Limb (tissue), 2 donors: ENCODE results near the gene CTNNA3.
"Not testable (repeated sequence)": the region's sequence is repeated elsewhere in the genome, so short reads cannot be mapped to it uniquely, and the experiment has no call there.

Experiments
- DNase-seq, 2 donors: peaks; one replicate each; pipeline ENCODE4 v3.0.0-alpha.2; 2016; ENCODE audit errors: extremely low spot score in 2 of 2

Gene CTNNA3

DNA sequence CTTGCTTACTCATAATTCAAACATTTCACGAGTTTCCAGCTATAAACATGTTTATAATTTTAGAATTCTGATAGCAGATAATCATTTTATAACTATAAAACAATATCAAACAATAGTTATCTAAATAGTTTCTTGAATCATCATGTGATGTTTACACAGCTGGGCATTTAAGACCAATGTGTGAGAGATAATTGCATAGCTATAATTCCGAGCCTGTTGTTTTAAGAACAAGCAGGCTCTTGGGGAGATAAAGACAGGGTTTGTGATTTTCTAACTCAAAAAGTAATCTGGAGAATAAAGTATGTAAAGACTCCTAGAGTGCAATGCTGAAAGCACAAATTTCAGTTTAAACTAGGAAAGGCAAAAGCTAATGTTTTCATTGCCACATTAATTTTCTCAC lies 439.0 kb downstream of the CTNNA3 start:
- no peak for DNase-seq

DNA sequence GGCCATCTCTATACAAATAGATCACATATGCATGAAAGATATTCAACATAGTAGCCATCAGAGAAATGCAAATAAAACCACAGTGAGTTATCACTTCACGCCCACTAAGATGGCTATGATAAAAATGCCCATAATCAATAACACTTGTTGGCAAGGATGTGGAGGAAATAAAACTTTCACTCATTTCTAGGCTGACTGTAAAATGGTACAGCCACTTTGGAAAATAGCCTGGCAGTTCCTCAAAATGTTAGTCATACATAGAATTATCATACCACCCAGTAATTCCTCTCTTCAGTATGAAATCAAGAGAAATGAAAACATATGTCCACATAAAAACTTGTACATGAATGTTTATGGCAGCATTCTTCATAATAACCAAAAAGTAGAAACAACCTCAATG lies 445.3 kb downstream of the CTNNA3 start:
- DNase-seq: peak in 1 of 2 donors; percentile 11

GRCh38 chr10:67246066-67246555 lies 449.9 kb downstream of the CTNNA3 start:
- DNase-seq: no peak

- no peak for DNase-seq
These were observed 453.5 kb downstream of the CTNNA3 start for GRCh38 chr10:67242528-67242927.

GRCh38 chr10:67241451-67241850 lies 454.5 kb downstream of the CTNNA3 start:
- DNase-seq: no peak

GRCh38 chr10:67239864-67240497 lies 456.0 kb downstream of the CTNNA3 start:
- DNase-seq: no peak

GRCh38 chr10:67230680-67231500 lies 465.1 kb downstream of the CTNNA3 start:
- not testable (repeated sequence) for DNase-seq

GRCh38 chr10:67225226-67225625 lies 470.8 kb downstream of the CTNNA3 start:
- no peak for DNase-seq

- no peak for DNase-seq
These were observed 471.4 kb downstream of the CTNNA3 start for GRCh38 chr10:67224553-67224952.

GRCh38 chr10:67222934-67223333 lies 473.1 kb downstream of the CTNNA3 start:
- no peak for DNase-seq

GRCh38 chr10:67221939-67222494 lies 474.0 kb downstream of the CTNNA3 start:
- no peak for DNase-seq

GRCh38 chr10:67211680-67212079 lies 484.3 kb downstream of the CTNNA3 start:
- DNase-seq: no peak

DNA sequence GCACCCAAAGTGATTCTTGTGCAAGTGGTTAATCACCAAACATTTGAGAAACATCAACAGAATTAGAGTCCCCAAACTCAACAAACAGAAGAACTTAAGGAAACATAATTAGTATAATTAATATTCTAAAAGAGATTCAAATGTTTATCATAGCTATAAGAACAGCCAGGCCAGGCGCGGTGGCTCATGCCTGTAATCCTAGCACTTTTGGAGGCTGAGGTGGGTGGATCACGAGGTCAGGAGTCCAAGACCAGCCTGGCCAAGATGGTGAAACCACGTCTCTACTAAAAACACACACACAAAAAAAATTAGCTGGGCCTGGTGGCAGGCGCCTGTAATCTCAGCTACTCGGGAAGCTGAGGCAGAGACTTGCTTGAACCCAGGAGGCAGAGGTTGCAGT lies 488.1 kb downstream of the CTNNA3 start:
- not testable (repeated sequence) for DNase-seq

DNA sequence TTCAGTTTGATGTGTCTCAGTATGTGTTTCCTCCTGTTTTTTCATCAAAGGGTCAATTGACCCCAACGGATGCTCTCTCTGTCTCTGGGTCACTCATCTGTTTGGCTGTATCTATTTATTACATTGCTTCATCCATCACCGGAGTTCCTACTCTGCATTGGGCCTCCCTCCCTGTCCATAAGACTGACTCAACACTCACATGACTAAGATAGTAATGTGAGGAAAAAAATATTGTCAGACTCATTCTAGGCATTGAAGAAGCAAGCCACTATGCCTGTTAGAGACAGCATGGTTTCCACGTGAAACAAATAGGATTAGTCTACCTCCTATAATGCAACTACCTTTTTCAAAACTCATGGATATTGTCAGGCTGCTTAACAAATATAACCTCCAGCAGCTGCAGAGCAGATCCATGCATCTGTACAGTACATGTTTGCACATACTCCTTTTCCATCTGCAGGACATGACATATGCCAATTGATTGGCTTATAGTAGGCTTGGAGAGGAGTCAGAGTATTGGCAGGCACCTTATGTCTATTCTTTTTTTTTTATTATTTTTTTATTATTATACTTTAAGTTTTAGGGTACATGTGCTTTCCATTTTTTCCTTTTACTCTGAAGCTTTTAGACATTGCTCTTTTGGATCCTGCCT lies 495.0 kb downstream of the CTNNA3 start:
- no peak for DNase-seq

DNA sequence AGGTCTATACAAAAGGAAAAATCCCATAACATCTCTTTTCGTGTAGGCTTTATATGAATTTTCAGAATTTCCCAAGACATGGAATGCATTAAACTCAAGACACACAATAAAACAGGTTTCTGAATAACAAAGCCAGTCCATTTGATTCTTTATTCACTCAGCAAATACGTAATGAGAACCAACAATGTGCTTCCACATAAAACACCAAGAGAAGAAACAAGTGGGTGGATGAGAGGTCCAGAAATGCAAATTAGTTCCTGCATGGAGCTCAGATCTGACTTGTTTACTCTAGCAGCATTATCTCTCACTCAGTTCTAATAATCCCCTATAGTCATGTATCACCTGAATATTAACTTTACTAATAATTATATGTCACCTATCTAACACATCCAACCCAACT lies 520.6 kb downstream of the CTNNA3 start:
- no peak for DNase-seq

- no peak for DNase-seq
These were observed 522.2 kb downstream of the CTNNA3 start for GRCh38 chr10:67173787-67174186.

DNA sequence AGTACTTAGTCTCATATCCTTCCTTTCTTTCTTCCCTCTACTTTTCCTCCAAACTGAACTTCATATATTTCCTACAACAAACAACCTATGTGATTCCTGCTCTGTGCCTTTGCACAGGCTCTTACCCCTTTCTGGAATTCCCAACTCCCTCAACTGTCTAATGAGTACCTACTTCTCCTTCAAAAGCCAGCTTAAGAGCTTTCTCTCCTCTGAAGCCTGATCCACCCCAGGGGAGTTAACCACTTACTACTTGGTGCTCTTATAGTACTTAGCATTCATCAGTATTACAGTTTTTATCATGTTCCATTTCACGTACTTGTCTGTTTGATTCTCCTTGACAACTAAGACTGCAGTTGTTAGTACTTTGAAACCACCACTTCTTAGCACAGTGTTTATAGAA lies 524.0 kb downstream of the CTNNA3 start:
- no peak for DNase-seq

GRCh38 chr10:67156239-67156638 lies 539.8 kb downstream of the CTNNA3 start:
- no peak for DNase-seq

DNA sequence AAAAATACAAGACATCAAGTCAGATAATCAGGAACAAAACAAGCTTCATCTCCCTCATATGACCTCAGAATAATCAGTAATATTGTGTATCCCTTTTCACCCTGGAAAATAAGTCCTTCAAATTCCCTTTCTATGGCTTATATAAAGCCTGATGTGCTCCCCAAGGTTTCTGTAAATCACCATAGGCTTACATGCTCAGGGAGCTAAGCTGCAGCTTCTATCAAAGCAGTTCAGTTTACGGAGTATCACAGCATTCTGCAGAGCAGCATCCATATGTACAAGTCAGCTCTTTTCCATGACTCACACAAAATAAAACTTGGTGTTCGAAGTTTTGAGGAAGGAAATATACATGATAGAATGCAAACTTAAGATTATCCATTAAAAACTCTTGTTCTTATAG lies 544.5 kb downstream of the CTNNA3 start:
- no peak for DNase-seq

DNA sequence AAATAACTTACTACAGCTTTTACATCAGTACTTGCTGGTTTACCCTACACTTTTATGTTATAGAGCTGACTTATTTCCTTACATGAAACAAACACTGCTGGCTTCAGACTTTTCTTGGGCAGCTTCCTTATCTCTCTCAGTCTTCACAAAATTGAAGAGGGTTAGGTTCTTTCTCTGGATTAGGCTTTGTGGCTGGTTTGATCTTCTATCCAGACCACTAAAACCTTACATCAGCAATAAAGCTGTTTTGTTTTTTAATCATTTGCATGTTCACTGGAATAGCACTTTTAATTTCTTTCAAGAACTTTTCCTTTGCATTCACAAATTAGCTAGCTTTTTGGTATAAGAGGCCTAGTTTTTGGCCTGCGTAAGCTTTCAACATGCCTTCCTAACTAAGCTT lies 551.5 kb downstream of the CTNNA3 start:
- DNase-seq: no peak

DNA sequence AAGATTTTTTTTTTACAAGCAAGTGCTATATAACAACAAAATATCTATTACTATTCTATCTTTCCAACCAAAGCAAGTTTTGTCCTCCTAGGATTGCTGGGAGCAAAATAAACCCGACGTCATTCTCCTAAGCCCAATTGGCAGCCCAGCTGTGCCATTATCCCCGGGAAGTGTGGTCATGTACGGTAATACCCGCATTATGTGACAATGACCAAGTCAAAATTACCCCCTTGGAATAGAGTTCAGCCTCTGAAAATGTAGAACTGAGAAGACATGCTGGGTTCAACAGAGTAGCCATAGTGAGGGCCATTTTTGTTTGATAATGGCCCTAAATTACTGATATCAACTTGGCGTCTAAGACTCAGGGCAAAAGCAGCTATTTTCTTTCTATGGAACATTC lies 554.7 kb downstream of the CTNNA3 start:
- no peak for DNase-seq

DNA sequence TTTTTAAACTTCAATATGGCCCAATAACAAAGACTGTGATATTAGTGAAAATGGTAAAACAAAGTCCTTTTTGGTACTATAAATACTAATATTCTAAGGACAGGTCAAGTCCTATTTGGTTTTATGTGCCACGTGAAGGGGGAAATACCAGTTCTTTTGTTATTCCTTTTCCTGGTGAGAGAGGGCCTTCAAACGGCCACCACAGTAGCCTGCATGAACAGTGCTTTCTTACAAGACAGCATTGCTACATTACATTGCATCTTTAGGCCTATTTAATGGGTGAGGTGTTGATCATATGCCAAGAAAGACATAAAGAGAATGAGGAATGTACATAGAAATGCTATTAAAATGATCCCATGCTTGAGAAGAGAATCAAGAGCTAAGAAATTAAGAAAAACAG lies 555.4 kb downstream of the CTNNA3 start:
- no peak for DNase-seq
